ENCODE data around the gene SRSF7.

GRCh38 chr2:38697116-38697840 lies 53.9 kb downstream of the SRSF7 start:
- TF ChIP-seq POLR2A (IDR thresholded peaks at IDR 0.05) (no peak), CTCF (IDR thresholded peaks at IDR 0.05) (no peak)
